Measurements from ENCODE around the gene AKNA. TPM values are rescaled to one million over a fixed set of nuclear protein-coding genes. Genes with fewer than 3 reads are reported as not detected.

The AKNA gene
- total and polyA plus RNA-seq, 2 donors (not counting 1 experiment from before 2014, with no cell fraction given): 178 to 407 TPM

- no peaks in the 10 kb centered on the region for H3K36me3 ChIP-seq (replicated peaks in 1 of 2; ENCODE audit: control extremely low read depth in 1 of 2, control insufficient read depth in 1 of 2, extremely low read depth in 1 of 2, insufficient read depth in 2 of 2, low read length in 1 of 2)
- ATAC-seq (ENCODE audit: low read depth) (no peak), DNase-seq (no peak)
- H3K4me2 ChIP-seq (replicated peaks; ENCODE audit: low read depth, low read length, poor library complexity, severe bottlenecking): no peak overlapping the region
- H3K27me3 ChIP-seq (replicated peaks in 1 of 4; ENCODE audit: control extremely low read depth in 1 of 4, control insufficient read depth in 3 of 4, insufficient read depth in 4 of 4, low read length in 3 of 4): no peaks in the 10 kb centered on the region
- WGBS (ENCODE audit: insufficient coverage): 79% methylated on average over 4 of the region's 5 CpGs
- H3K79me2 ChIP-seq (ENCODE audit: control insufficient read depth, insufficient read depth, low read length): no peaks in the 10 kb centered on the region
- H3K4me1 ChIP-seq (ENCODE audit: control insufficient read depth in 2 of 2, insufficient read depth in 2 of 2, low read length in 2 of 2): peaks cover 8 to 9% of the 10 kb centered on the region in 2 donors
- CTCF ChIA-PET: interaction anchor here (1.0 to 8.9 kb wide), 6 partner anchors 7 to 602 kb away, joined by 3 to 144 read pairs (median 3); no protein-coding TSS in a partner anchor
- no peak overlapping the region for H3K4me3 Mint-ChIP-seq
- H3K27ac ChIP-seq (ENCODE audit: low read length in 2 of 2): no peak overlapping the region
- intact Hi-C loops (cut with micrococcal nuclease): loop anchor here (10.0 kb wide), 1 partner anchor 325 kb away; no protein-coding TSS in a partner anchor
- peaks cover 4% of the 10 kb centered on the region for H3K4me1 Mint-ChIP-seq
- no peak overlapping the region for H3K9ac ChIP-seq (ENCODE audit: low read length)
- TF ChIP-seq CTCF (IDR thresholded peaks at IDR 0.05) (no peak), EZH2 (IDR thresholded peaks at IDR 0.05; ENCODE audit: borderline replicate concordance, insufficient read depth, low read depth, low read length, poor library complexity, severe bottlenecking) (no peak)
- no peak overlapping the region for H3K27ac Mint-ChIP-seq
- POLR2A ChIA-PET: no interaction called here
- no peaks in the 10 kb centered on the region for H3K27me3 Mint-ChIP-seq
- no peak overlapping the region for H3K4me3 ChIP-seq (ENCODE audit: control extremely low read depth in 1 of 5, extremely low read depth in 1 of 5, insufficient read depth in 1 of 5, low read depth in 2 of 5, low read length in 4 of 5)
- H3K9me3 ChIP-seq (ENCODE audit: control extremely low read depth in 1 of 3, control insufficient read depth in 2 of 3, insufficient read depth in 1 of 3, low read length in 2 of 3): no peaks in the 10 kb centered on the region
- no peaks in the 10 kb centered on the region for H3K9me3 Mint-ChIP-seq (ENCODE audit: insufficient read depth)
- H2AFZ ChIP-seq (ENCODE audit: insufficient read depth, low read depth, low read length, poor library complexity, severe bottlenecking): no peak overlapping the region
- no peaks in the 10 kb centered on the region for H4K20me1 ChIP-seq (ENCODE audit: control insufficient read depth, insufficient read depth, low read length, poor library complexity, severe bottlenecking)
Measured at GRCh38 chr9:114409842-114410241, 22.1 kb upstream of the AKNA start.

- Histone ChIP-seq H3K27ac (ENCODE audit: low read length in 2 of 2) (no peak overlapping the region), H3K79me2 (ENCODE audit: control insufficient read depth, insufficient read depth, low read length) (no peaks in the 10 kb centered on the region), H2AFZ (ENCODE audit: insufficient read depth, low read depth, low read length, poor library complexity, severe bottlenecking) (no peak overlapping the region), H3K4me2 (replicated peaks; ENCODE audit: low read depth, low read length, poor library complexity, severe bottlenecking) (no peak overlapping the region), H3K27me3 (replicated peaks in 1 of 4; ENCODE audit: control extremely low read depth in 1 of 4, control insufficient read depth in 3 of 4, insufficient read depth in 4 of 4, low read length in 3 of 4) (no peaks in the 10 kb centered on the region), H3K4me1 (ENCODE audit: control insufficient read depth in 2 of 2, insufficient read depth in 2 of 2, low read length in 2 of 2) (peaks cover 8 to 9% of the 10 kb centered on the region in 2 donors), H3K9me3 (ENCODE audit: control extremely low read depth in 1 of 3, control insufficient read depth in 2 of 3, insufficient read depth in 1 of 3, low read length in 2 of 3) (no peaks in the 10 kb centered on the region), H4K20me1 (ENCODE audit: control insufficient read depth, insufficient read depth, low read length, poor library complexity, severe bottlenecking) (no peaks in the 10 kb centered on the region), H3K4me3 (ENCODE audit: control extremely low read depth in 1 of 5, extremely low read depth in 1 of 5, insufficient read depth in 1 of 5, low read depth in 2 of 5, low read length in 4 of 5) (no peak overlapping the region), H3K36me3 (replicated peaks in 1 of 2; ENCODE audit: control extremely low read depth in 1 of 2, control insufficient read depth in 1 of 2, extremely low read depth in 1 of 2, insufficient read depth in 2 of 2, low read length in 1 of 2) (no peaks in the 10 kb centered on the region), H3K9ac (ENCODE audit: low read length) (no peak overlapping the region)
- H3K4me1 Mint-ChIP-seq: peaks cover 4% of the 10 kb centered on the region
- ATAC-seq (ENCODE audit: low read depth): no peak
- no peak for TF ChIP-seq EZH2 (IDR thresholded peaks at IDR 0.05; ENCODE audit: borderline replicate concordance, insufficient read depth, low read depth, low read length, poor library complexity, severe bottlenecking)
- no peak for TF ChIP-seq CTCF (IDR thresholded peaks at IDR 0.05)
- H3K27me3 Mint-ChIP-seq: no peaks in the 10 kb centered on the region
- POLR2A ChIA-PET: no interaction called here
- no peak overlapping the region for H3K27ac Mint-ChIP-seq
- intact Hi-C loops (cut with micrococcal nuclease): loop anchor here (10.0 kb wide), 1 partner anchor 326 kb away; no protein-coding TSS in a partner anchor
- H3K4me3 Mint-ChIP-seq: no peak overlapping the region
- DNase-seq: no peak
- WGBS (ENCODE audit: insufficient coverage): 78% methylated on average over 10 of the region's 11 CpGs
- CTCF ChIA-PET: interaction anchor here (1.0 to 8.9 kb wide), 9 partner anchors 8 to 603 kb away, joined by 3 to 144 read pairs (median 3); no protein-coding TSS in a partner anchor
- no peaks in the 10 kb centered on the region for H3K9me3 Mint-ChIP-seq (ENCODE audit: insufficient read depth)
Measured at GRCh38 chr9:114409103-114409780, 21.5 kb upstream of the AKNA start.
